HG03025 (cell line): ENCODE measurements around the gene CACNA2D2.

Experiments used
- ATAC-seq: cut with Tn5 transposase; IDR thresholded peaks from one replicate; pipeline ENCODE4 v1.9.1; 2021; ENCODE audit warnings: mild to moderate bottlenecking, moderate library complexity; ENCODE audit not compliant: unreplicated experiment, low FRiP score

The CACNA2D2 gene

GRCh38 chr3:50502584-50503423 is 630 bp downstream of the CACNA2D2 start:
- no peak for ATAC-seq

GRCh38 chr3:50502225-50502583 is 1.2 kb downstream of the CACNA2D2 start:
- no peak for ATAC-seq

- ATAC-seq = no peak
These were observed 7.6 kb downstream of the CACNA2D2 start for GRCh38 chr3:50495609-50496423.

DNA sequence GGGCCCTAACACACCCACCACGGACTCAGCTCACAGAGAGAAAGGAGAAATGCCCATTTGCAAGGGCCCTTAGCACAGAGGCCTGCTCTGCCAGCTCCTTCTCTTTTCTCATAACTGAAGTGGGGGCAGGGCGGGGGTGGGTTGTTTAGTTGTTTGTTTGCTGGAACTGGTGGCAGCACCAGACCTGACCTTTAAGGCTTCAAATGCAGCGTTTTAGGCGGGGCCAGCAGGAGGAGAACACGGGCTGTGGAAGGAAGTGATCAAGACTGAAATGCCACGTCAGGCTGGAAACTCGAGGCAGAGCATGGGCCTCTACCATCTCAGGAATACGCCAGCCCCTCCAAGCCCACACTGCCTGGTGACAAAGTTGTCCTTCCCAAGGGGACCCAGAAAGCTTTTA is 9.3 kb downstream of the CACNA2D2 start:
- ATAC-seq = no peak

GRCh38 chr3:50493623-50494022 is 9.8 kb downstream of the CACNA2D2 start:
- no peak for ATAC-seq

- no peak for ATAC-seq
These were observed 10.3 kb downstream of the CACNA2D2 start for GRCh38 chr3:50493086-50493485.

GRCh38 chr3:50491023-50491422 is 12.4 kb downstream of the CACNA2D2 start:
- ATAC-seq = no peak

GRCh38 chr3:50490424-50490823 is 13.0 kb downstream of the CACNA2D2 start:
- ATAC-seq = no peak

- no peak for ATAC-seq
These were observed 16.3 kb downstream of the CACNA2D2 start for GRCh38 chr3:50487181-50487580.

DNA sequence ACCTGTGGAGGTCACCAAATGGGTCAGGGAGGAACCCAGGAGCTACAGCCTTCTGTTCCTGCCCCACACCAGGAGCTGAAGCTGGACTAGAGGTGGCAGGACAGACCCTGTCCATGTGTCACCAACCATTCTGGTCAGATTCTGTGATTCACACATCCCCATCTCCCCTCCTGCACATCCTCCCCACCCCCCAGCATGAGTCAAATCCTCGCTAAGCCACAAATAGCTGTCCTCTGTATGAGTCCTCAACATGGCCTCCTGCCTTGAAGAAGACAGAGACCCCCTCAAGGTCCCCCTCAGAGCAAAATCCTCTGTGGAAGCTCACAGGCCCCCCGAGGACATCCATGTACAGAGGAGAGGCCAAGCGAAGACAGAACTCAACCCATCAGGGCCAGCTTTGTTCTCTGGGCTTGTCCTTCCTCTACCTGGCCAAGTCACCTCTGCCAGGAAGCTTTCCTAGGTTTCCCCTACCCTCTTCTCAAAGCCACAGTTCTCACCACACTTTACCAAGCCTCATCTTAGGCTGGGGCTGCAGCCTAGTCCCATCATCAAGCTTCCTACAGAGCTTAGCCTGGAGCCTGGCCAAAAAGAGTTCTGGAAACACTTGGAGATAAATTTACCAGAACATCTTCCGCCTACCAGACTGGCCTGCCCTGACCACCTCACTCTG is 17.1 kb downstream of the CACNA2D2 start:
- no peak for ATAC-seq

- no peak for ATAC-seq
These were observed 18.7 kb downstream of the CACNA2D2 start for GRCh38 chr3:50484722-50485121.

DNA sequence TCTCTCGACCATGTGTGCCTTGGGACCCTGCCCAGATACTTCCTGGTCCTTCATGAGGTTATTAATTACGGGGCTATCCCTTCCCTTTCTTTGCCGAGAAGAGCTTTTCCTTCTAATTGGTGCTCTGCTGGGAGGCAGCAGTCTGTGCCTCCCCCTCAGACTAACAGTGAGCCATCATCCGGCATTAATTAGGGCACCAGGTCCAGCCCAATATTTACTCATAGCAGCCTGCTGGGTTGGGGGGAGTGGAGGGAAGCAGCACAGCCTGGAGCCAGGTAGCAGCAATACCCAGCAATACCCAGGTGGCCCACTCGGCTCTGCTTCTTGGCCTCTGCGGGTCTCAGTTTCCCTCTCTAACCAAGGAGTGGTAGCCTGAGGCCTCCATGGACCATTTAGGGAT is 20.1 kb downstream of the CACNA2D2 start:
- ATAC-seq = no peak

DNA sequence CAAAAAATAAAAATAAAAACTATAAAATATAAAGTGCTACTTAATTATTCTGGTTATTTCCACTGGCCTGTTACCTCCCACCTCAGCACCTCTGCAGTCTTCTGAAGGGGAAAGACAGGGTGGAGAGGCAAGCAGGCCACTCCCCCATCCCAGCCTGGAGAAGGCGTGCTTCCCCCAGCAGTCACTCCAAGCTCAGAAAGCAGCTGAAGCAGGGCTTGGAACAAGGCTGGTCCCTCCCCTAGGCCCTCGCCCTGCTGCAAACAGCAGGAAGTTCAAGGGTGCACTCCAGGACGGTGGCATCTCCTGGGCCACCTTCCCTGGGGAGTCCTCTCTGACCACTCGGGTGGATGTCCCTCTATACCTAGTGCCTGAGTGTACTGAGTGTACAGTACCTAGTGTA is 21.4 kb downstream of the CACNA2D2 start:
- no peak for ATAC-seq

GRCh38 chr3:50480471-50480870 is 23.0 kb downstream of the CACNA2D2 start:
- ATAC-seq = no peak

GRCh38 chr3:50479523-50479922 is 23.9 kb downstream of the CACNA2D2 start:
- no peak for ATAC-seq

DNA sequence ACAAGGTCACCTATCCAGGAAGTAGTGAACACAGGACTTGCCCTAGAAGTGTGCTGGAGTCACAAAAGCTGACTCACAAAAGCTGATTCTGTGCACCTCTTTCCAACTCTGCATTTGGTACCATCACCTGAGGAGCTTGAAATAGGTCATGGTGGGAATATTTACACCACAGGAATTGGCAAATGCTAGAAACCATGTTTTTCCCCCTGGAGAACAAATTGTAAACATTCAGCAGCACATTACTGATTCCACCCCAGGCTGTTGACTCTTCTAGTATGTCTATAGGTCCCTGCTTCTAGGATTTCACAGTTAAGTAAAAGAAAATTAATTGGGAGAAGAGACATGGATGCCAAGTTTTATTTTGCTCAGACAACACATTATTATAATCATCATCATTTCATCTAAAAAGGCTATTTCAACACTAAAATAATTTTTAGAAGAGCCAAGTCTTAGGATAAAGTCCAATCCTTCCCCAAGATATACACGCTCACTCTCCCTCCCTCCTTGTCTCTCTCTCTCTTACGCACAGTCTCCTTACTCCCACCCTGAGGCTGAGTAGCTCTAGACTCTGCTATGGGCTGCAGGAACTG is 24.7 kb downstream of the CACNA2D2 start:
- ATAC-seq = no peak

DNA sequence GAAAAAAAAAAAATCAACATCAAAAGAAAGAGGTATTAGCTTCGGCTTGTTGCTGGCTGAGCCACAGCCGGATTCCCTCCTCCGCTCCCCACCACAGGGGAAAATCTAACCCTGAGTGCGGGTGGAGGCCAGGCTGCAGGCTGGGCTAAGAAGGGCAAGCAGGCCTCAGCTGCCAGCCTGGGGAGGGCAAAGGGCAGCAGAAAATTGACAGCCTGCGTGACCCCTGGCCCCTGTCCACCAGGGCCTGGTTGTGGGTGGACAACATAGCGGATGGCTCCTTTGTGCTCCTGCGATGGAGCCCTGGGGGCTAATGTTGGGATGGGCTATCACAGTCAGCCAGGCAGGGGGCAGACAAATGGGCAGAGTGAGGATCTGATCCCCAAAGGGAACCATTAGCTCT is 25.4 kb downstream of the CACNA2D2 start:
- no peak for ATAC-seq

GRCh38 chr3:50475348-50475747 is 28.1 kb downstream of the CACNA2D2 start:
- no peak for ATAC-seq

DNA sequence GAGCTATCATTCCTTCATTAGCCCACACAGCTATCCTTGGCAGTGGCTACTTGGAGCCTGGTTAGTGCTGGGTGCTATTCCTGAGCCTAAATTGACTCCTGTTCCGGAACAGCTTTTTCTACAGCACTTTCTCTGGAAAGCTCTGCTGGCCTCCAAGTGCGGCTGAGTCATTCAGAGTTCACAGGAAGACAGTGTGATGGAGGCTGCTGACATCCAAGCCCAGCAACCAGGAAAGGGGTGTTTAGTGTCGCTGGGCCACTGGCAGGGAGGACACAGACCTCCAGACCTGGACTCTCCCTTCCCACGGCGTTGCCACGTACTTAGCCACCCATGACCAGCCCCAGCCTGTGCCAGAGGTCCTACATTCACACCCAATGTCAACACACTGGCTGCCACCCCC is 28.7 kb downstream of the CACNA2D2 start:
- ATAC-seq = no peak

DNA sequence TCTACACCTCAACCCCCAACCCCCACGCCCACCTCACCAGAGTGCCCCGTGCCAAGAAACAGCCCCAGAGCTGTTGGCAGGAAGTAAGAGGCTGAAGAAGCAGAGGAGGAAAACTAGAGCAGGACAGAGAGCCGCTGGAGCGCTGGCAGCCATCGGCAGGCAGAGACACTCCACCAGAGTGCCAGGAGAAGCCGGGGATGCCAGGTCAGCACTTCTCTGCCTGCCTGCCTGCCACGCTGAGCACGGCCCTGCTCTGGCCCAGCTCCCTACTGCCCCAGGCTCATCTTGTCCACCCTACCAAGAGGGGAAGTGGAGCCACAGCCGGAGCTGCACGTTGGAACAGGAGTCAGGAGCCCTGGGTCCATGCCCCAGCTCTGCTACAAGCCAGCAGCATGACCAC is 29.7 kb downstream of the CACNA2D2 start:
- no peak for ATAC-seq

DNA sequence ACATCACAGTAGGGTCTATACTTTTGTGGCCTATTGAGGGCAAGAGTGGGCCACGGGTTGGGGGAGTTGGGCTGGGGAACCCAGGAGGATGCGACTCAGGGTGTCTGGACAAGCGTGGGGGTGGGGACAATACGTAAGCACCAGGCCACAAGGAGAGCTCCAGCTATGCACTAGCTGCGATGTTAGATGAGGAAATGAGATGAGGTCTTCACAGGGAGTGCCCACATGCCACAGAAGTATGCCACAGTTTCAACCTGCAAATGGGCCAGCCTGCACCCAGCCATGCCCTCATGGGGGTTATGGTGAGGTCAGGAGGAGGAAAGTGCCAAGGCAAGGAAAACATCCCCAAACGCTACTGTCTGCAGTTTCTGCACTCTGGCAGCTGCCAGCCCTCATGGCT is 30.5 kb downstream of the CACNA2D2 start:
- no peak for ATAC-seq
